Left kidney (tissue), 2 donors: Measurements from ENCODE around the gene WNK3. TPM values are rescaled to one million over a fixed set of nuclear protein-coding genes. Genes with fewer than 3 reads are reported as not detected.

Experiments used
- DNase-seq: peaks from one replicate; pipeline ENCODE4 v3.0.0-alpha.2; 2013
- polyA plus RNA-seq: library from polyadenylated mRNA; unstranded; fragments of 120-200 nt; gene quantifications from one replicate; pipeline ENCODE4 v1.2.1, GENCODE V29; 2013; ENCODE audit not compliant: insufficient read length

WNK3 gene
- polyA plus RNA-seq, 1 donor, result 6.9 TPM

- no peak for DNase-seq
These were observed 190.9 kb downstream of the WNK3 start for GRCh38 chrX:54166915-54167314.

GRCh38 chrX:54157561-54157960, 200.3 kb downstream of the WNK3 start:
- DNase-seq, result no peak

Other genes starting within 250 kb of the WNK3 start
- 11.6 TPM for gene FAM120C, start 174.8 kb downstream of the WNK3 start, polyA plus RNA-seq
- gene TSR2, start 82.4 kb upstream of the WNK3 start, polyA plus RNA-seq, result 52.4 TPM
- 18.4 TPM for gene FGD1, start 138.2 kb upstream of the WNK3 start, polyA plus RNA-seq
- gene GNL3L, start 172.2 kb upstream of the WNK3 start, polyA plus RNA-seq, result 23.7 TPM